22Rv1 (cell line): Measurements from ENCODE around the gene EXOC3.
"Not testable (repeated sequence)": the region's sequence is repeated elsewhere in the genome, so short reads cannot be mapped to it uniquely, and the experiment has no call there.

Experiments
- H3K27ac ChIP-seq: fragments of 450-650 bp; 2 replicates; pipeline ENCODE4 v1.5.1; 2017
- ZFX ChIP-seq: fragments of 450-650 bp; IDR thresholded peaks from 2 replicates; pipeline ENCODE4 v1.6.1; 2017; ENCODE audit warnings: antibody characterized with exemption, borderline replicate concordance
- TF ChIP-seq, protein P1 (sequence below): fragments of 450-650 bp; IDR thresholded peaks from 2 replicates; pipeline ENCODE4 v1.5.1; 2017; ENCODE audit warnings: mild to moderate bottlenecking

The EXOC3 gene

DNA sequence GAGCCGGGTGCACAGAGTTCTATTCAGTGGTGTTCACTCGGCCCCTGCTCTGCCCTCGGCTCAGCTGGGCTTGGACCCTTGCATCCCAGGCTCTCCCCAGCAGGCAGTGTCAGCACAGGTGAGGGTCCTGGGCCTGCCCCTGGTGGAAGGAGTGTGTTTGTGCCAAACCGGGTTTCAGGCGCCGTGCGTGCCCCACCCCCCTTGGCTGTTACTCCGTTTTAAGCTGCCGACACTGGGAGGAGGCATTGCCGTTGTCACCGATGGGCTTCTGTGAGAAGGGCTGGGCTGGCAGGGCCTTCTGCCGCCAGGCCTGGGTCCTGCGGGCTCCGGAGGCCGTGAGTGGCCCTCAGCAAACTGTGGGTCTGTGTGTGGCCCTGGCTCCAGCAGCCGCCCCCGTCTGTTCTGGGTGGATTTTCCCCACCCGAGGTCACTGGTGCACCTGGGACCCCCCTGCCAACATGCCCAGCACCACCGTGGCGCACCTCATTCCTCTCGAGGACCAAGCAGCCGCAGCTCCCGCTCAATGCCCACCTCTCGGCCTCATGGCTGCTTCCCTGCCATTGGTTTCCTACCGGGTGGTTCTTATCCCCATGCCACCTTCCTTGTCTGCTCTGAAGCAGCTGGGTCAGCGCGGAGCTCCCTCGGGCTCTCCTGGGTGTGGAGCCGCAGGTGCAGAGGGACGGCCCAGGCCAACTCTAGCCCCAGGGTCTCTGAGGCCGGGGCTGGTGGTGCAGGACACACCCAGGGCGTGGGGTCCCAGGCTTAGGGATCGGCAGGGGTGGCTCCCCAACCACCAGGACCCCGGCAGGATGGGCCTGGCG is 44.3 kb upstream of the EXOC3 start:
- TF ChIP-seq ZFX = no peak
- TF ChIP-seq, protein P1, sequence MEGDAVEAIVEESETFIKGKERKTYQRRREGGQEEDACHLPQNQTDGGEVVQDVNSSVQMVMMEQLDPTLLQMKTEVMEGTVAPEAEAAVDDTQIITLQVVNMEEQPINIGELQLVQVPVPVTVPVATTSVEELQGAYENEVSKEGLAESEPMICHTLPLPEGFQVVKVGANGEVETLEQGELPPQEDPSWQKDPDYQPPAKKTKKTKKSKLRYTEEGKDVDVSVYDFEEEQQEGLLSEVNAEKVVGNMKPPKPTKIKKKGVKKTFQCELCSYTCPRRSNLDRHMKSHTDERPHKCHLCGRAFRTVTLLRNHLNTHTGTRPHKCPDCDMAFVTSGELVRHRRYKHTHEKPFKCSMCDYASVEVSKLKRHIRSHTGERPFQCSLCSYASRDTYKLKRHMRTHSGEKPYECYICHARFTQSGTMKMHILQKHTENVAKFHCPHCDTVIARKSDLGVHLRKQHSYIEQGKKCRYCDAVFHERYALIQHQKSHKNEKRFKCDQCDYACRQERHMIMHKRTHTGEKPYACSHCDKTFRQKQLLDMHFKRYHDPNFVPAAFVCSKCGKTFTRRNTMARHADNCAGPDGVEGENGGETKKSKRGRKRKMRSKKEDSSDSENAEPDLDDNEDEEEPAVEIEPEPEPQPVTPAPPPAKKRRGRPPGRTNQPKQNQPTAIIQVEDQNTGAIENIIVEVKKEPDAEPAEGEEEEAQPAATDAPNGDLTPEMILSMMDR = no peak
- no peak overlapping the region for H3K27ac ChIP-seq

DNA sequence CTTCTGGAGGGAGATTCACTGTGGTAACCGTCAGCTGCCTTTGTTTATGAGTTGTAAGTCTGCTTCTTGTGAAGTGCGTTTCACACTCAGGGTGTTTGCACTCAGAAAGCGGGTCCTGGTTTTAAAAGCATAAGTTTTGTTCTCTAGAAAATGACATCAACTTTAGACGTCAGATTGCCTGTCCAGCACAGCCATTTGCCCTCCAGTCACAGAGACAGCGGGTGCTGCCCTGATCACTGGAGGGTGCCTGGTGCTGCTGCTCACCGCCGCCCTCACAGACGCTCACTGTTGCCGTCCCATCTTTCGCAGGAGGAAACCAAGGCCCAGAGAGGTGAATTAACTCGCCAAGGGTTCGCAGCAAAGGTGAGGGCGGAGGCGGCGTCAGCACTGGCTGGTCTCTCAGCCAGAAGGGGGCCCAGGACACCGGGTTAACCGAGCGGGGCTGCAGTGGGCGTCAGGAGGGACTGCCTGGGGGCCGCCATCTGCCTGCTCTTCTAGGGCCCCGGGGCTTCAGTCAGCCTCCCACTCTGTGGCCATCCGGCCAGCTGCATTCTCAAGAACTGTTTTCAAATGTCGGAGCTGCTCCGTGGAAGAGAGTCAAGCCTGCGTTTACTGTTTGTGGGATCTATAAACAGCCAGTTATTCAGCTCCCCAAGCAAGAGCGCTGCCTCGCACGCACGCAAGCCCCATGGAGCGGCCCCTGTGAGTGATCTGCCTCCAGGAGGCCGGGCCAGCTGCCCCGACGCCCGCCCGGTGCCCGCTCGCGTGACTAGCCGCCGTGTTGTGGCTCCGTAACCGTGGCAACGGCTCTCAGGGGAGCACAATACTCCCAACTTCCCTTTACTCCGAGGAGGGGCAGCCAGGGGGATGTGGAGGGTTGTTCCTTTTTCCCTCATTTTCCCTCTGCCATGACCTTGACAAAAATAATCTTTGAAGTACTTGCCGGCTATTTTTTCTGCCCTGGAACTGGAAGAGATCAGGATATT is 43.4 kb upstream of the EXOC3 start:
- H3K27ac ChIP-seq = no peak overlapping the region
- TF ChIP-seq, protein P1 = no peak
- TF ChIP-seq ZFX = no peak

DNA sequence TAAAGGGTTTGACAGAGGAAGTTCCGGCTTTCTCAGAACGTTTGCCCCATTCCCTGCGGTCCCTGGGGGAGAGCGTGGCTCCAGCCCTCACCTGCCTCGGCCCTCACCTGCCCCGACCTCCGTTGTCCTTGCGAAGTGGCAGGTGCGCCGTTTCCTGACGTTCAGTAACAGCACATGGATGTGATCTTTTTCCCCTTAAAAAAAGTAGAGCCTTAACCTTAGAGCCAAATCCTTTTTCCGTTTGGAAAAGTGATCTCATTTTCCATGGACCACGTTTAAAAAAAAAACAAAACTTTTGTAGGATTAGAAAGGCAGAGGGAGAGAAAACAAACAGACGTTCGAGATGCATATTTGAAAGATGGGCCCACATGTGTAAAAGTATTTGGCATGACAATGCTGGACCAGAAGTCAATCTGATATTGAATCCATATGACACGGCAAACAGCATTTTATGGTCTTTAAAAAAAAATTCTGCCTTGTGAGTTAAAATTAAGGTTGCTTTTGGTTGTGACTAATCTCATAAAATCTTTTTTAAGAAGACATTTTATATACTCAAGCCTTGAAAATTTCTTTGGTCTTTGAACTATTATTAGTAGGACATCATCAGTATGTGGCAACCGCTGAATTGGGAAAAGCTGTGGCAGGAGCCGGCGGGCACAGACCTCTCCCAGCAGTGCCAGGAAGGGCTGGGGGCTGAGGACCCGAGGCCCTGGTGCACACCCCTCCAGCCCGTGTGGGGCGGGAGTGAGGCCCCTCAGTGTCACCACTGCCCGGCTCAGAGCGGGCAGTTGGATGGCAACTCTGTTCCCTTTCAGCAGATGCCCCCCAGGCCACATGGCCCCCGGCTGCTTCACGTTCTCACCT is 42.5 kb upstream of the EXOC3 start:
- no peak overlapping the region for H3K27ac ChIP-seq
- TF ChIP-seq, protein P1 = no peak
- no peak for TF ChIP-seq ZFX

DNA sequence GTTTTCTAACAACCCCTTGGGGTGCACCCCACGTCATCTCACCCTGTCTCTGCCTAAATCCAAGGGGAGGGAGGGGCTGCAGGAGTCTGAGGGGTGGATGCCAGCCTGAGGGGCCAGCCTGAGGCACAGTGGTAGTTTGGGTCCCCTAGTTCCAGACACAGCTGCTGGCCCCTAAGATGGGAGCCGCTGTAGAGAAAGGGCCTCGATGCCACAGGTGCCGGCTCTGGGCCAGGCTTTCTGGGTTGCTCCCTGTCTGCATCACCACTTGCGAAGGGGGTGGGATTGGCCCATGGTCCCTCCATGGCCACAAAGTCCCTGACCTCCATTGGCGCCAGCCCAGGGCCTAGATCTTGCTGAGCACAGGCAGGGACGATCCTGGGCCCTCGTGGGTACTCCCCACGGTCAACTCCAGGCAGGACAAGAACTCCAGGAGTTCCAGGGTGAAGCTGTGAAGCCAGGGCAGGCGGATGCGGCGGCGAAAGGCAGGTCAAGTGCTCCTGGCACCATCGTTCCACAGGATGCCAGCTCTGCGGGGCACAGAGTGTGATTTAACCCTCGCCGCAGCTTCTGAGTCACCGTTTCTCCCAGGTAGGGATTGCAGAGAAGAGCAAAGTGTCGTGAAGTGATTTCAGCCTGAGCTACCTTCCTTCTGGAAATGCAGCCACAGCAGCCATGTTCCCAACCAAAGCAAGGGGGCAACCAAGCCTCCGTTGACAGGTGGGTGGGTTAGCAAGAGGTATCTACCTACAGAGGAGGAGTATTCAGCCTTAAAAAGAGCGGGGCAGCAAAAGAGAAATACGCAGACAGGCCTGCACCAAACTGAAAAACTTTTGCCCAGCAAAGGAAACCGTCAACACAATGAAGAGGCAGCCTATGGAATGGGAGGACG is 41.6 kb upstream of the EXOC3 start:
- no peak for TF ChIP-seq ZFX
- TF ChIP-seq, protein P1 = no peak
- H3K27ac ChIP-seq = no peak overlapping the region

DNA sequence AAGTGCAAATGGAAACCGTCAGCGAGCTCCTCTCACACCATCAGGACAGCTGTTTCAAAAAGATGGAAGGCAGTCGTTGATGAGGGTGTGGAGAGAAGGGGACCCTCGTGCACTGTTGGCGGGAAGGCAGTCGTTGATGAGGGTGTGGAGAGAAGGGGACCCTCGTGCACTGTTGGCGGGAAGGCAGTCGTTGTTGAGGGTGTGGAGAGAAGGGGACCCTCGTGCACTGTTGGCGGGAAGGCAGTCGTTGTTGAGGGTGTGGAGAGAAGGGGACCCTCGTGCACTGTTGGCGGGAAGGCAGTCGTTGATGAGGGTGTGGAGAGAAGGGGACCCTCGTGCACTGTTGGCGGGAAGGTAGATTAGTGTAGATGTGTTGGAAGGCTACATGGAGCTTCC is 40.8 kb upstream of the EXOC3 start:
- not testable (repeated sequence) for H3K27ac ChIP-seq

DNA sequence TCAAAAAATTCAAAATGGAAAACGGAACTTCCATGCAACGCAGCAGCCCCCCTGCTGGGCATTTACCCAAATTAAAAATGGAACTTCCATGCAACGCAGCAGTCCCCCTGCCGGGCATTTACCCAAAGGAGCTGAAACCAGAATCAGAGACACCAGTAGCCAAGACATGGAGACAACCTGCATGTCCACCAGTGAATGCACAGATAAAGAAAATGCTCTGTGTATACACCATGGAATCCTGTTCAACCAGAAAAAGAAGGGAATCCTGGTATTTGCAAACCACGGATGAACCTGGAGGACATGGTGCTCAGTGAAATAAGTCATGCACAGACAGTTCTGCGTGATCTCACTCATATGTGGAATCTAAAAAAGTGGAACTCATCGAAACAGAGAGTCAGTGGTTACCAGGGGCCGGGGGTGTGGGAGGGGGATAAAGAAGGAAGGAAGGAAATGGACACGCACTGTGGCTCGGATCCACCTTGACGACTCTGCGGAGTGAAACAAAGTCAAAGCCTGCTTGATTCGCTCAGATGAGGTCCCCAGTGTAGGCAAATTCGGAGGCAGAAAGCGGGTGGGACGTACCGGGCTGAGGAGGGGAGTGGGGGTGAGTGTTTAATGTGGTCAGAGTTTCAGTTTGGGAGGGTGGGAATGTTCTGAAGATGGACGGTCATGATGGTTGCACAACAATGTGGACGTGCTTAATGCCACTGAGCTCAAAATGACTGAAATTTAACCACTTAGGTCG is 40.2 kb upstream of the EXOC3 start:
- no peak overlapping the region for H3K27ac ChIP-seq

More for the DNA sequence above, 40.2 kb upstream of the EXOC3 start:
- TF ChIP-seq, protein P1 = no peak
- no peak for TF ChIP-seq ZFX
